ENCODE measurements around the gene SURF6. TPM values are rescaled to one million over a fixed set of nuclear protein-coding genes. Genes with fewer than 3 reads are reported as not detected.

The SURF6 gene
- total RNA-seq, 1 experiment from 2014 or later: 16.1 TPM

- no peaks in the 10 kb centered on the region for H3K4me1 ChIP-seq (ENCODE audit: control insufficient read depth, insufficient read depth, low read length)
- H3K36me3 ChIP-seq (ENCODE audit: control insufficient read depth, insufficient read depth, low read length): no peaks in the 10 kb centered on the region
- no peaks in the 10 kb centered on the region for H3K9me3 ChIP-seq (ENCODE audit: control insufficient read depth, insufficient read depth, low read depth, low read length)
- H3K27me3 ChIP-seq (ENCODE audit: control insufficient read depth, insufficient read depth, low read length): no peaks in the 10 kb centered on the region
- ChIA-PET POLR2A (no interaction called here), CTCF (no interaction called here)
- intact Hi-C loops (cut with micrococcal nuclease; ENCODE audit: unreplicated experiment) (no loop called here), in situ Hi-C loops (cut with HindIII; ENCODE audit: low pct_unique_long_range_greater_than_20kb, low sequenced_read_pairs) (no loop called here)
- H3K27ac ChIP-seq (ENCODE audit: low read length): no peak overlapping the region
- no TSS peak for BruUV-seq (replicated peaks)
- no peak for TF ChIP-seq POLR2AphosphoS5 (IDR thresholded peaks at IDR 0.05; ENCODE audit: low read depth, low read length)
- TF ChIP-seq, protein P1, sequence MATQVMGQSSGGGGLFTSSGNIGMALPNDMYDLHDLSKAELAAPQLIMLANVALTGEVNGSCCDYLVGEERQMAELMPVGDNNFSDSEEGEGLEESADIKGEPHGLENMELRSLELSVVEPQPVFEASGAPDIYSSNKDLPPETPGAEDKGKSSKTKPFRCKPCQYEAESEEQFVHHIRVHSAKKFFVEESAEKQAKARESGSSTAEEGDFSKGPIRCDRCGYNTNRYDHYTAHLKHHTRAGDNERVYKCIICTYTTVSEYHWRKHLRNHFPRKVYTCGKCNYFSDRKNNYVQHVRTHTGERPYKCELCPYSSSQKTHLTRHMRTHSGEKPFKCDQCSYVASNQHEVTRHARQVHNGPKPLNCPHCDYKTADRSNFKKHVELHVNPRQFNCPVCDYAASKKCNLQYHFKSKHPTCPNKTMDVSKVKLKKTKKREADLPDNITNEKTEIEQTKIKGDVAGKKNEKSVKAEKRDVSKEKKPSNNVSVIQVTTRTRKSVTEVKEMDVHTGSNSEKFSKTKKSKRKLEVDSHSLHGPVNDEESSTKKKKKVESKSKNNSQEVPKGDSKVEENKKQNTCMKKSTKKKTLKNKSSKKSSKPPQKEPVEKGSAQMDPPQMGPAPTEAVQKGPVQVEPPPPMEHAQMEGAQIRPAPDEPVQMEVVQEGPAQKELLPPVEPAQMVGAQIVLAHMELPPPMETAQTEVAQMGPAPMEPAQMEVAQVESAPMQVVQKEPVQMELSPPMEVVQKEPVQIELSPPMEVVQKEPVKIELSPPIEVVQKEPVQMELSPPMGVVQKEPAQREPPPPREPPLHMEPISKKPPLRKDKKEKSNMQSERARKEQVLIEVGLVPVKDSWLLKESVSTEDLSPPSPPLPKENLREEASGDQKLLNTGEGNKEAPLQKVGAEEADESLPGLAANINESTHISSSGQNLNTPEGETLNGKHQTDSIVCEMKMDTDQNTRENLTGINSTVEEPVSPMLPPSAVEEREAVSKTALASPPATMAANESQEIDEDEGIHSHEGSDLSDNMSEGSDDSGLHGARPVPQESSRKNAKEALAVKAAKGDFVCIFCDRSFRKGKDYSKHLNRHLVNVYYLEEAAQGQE (IDR thresholded peaks at IDR 0.05; ENCODE audit: insufficient read depth in 1 of 2, low read depth in 2 of 2, low read length in 1 of 2): no peak
- TF ChIP-seq, protein P2, sequence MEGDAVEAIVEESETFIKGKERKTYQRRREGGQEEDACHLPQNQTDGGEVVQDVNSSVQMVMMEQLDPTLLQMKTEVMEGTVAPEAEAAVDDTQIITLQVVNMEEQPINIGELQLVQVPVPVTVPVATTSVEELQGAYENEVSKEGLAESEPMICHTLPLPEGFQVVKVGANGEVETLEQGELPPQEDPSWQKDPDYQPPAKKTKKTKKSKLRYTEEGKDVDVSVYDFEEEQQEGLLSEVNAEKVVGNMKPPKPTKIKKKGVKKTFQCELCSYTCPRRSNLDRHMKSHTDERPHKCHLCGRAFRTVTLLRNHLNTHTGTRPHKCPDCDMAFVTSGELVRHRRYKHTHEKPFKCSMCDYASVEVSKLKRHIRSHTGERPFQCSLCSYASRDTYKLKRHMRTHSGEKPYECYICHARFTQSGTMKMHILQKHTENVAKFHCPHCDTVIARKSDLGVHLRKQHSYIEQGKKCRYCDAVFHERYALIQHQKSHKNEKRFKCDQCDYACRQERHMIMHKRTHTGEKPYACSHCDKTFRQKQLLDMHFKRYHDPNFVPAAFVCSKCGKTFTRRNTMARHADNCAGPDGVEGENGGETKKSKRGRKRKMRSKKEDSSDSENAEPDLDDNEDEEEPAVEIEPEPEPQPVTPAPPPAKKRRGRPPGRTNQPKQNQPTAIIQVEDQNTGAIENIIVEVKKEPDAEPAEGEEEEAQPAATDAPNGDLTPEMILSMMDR (IDR thresholded peaks at IDR 0.05): no peak
- no peak for TF ChIP-seq SIN3A (IDR thresholded peaks at IDR 0.05; ENCODE audit: borderline replicate concordance, insufficient read depth, low read depth, low read length)
- TF ChIP-seq TCF7L2 (IDR thresholded peaks at IDR 0.05; ENCODE audit: low read depth, low read length): no peak
- DNase-seq (ENCODE audit: low read depth, low spot score) (no peak), ATAC-seq (no peak)
- H3K4me3 ChIP-seq (ENCODE audit: low read depth in 2 of 2, low read length in 2 of 2): no peak overlapping the region
Observed at GRCh38 chr9:133323211-133323610, 12.8 kb downstream of the SURF6 start.

DNA sequence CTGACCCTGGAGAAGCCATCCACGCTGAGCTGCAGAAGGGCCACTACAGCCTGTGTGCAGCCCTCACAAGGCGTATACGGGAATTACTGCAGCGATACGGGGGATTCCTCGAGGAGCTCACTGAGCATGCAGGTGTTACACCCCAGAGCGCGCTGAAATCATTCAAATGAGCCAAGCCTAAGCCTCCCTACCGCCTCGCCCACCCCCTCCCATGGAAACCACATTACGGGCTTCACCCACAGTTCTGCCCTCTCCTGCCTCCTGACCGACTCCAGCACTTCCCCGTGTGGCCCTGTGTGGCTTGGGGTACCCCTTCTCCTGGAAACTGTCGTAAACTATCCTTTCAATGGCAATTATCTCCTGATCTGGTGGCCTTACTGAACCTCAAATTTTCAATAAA is 13.3 kb downstream of the SURF6 start:
- no peak for ATAC-seq
- intact Hi-C loops (cut with micrococcal nuclease; ENCODE audit: unreplicated experiment): no loop called here

More for the DNA sequence above, 13.3 kb downstream of the SURF6 start:
- TF ChIP-seq POLR2AphosphoS5 (IDR thresholded peaks at IDR 0.05; ENCODE audit: low read depth, low read length) (no peak), SIN3A (IDR thresholded peaks at IDR 0.05; ENCODE audit: borderline replicate concordance, insufficient read depth, low read depth, low read length) (no peak), TCF7L2 (IDR thresholded peaks at IDR 0.05; ENCODE audit: low read depth, low read length) (no peak)
- TF ChIP-seq, protein P1 (IDR thresholded peaks at IDR 0.05; ENCODE audit: insufficient read depth in 1 of 2, low read depth in 2 of 2, low read length in 1 of 2): no peak
- TF ChIP-seq, protein P2 (IDR thresholded peaks at IDR 0.05): no peak
- H3K27ac ChIP-seq (ENCODE audit: low read length): no peak overlapping the region
- CTCF ChIA-PET: no interaction called here
- in situ Hi-C loops (cut with HindIII; ENCODE audit: low pct_unique_long_range_greater_than_20kb, low sequenced_read_pairs): no loop called here
- no peaks in the 10 kb centered on the region for H3K36me3 ChIP-seq (ENCODE audit: control insufficient read depth, insufficient read depth, low read length)
- no peaks in the 10 kb centered on the region for H3K27me3 ChIP-seq (ENCODE audit: control insufficient read depth, insufficient read depth, low read length)
- POLR2A ChIA-PET: no interaction called here
- H3K4me1 ChIP-seq (ENCODE audit: control insufficient read depth, insufficient read depth, low read length): no peaks in the 10 kb centered on the region
- no TSS peak for BruUV-seq (replicated peaks)
- DNase-seq (ENCODE audit: low read depth, low spot score): no peak
- no peak overlapping the region for H3K4me3 ChIP-seq (ENCODE audit: low read depth in 2 of 2, low read length in 2 of 2)
- no peaks in the 10 kb centered on the region for H3K9me3 ChIP-seq (ENCODE audit: control insufficient read depth, insufficient read depth, low read depth, low read length)
